NCI-H510A treated with DMSO at 0.1 percent for 48 hours (cell line): ENCODE measurements around the gene EPSTI1.

Source experiments
- DNase-seq: peaks from one replicate; lab custom pipeline; 2025; lab: John Stamatoyannopoulos, UW

EPSTI1 gene

GRCh38 chr13:42849200-42849599, 142.8 kb downstream of the EPSTI1 start:
- DNase-seq = no peak

DNA sequence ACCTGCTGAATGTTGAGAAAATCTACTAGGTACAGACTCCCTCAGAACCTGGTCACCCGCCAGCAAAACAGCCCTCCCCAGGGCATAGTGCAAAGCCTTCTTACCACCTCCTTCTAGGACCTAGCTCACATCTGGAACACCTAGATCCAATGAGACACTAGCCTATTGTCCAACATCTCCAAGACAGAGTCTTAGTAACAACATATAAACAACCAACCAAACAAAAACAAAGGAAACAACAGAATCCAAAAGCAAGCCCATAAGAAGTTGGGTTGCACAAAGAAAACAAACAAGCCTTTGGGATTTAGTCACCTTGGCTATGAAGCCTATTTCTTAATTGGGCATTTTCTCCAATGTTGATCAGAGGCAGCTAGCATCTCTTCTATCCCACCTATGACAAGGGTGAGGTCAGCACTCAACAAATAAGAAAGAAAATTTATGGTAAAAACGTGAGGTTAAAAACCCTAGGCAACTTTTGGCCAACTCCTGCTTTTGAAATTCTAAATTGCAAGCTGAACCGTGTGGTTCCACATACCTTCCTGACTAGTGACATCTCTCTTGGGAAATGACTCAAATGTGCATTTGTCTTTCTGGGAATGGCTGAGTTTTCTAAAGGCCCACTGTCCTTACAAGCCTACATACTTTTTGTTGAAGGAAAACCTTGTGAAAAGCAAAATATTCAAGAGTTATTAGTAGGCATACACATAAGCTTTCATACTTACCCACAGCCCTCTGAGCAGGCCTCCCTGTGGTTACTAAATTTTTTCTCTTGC, 144.0 kb downstream of the EPSTI1 start:
- DNase-seq = no peak

GRCh38 chr13:42836930-42837690, 154.9 kb downstream of the EPSTI1 start:
- peak; percentile 0 for DNase-seq
